Erythroblast (primary cell): ENCODE results near the gene WSB1.

Source experiments
- GATA1 ChIP-seq: IDR thresholded peaks from 2 replicates; pipeline ENCODE4 v1.6.1; 2011; ENCODE audit warnings: low read depth, mild to moderate bottlenecking, control low read depth, low read length, moderate library complexity
- POLR2A ChIP-seq: IDR thresholded peaks from 2 replicates; pipeline ENCODE4 v1.6.1; 2011; ENCODE audit warnings: mild to moderate bottlenecking, low read length

DNA sequence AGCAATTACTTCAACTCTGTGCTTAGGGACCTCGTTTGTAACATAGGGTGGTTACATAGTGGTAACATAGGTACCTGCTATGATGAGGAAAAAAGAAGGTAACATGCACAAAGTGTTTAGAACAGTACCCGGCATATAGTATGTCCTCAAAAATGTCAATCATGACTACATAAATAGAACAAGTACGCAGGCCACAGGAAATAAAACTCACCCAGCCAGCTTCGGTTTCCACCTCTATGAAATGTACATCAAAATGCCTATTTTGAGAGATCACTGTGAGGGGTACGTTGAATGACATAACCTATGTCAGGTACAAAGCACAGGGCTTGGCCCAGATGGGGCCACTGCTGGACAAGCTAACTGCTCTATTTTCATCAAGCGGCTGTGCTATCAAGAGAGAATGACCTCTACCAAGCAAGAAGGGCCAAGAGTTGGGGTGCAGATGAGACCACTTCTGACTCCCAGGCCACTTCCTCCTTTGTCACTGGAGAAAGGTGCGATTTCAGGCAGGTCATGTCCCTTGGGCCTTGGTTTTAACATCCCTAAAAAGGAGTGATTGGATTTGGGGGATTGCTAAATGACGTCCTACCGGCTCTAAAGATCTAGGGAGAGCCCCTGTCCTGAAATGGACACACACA is 45.4 kb downstream of the WSB1 start:
- TF ChIP-seq POLR2A, result no peak
- no peak for TF ChIP-seq GATA1
